Stimulated activated CD8-positive, alpha-beta memory T cell treated with anti-CD3 and anti-CD28 coated beads, Interleukin-15, amount 100 ng/mL, for 48 hours (primary cell): ENCODE measurements around the gene CCDC6.
"Not testable (repeated sequence)": the region's sequence is repeated elsewhere in the genome, so short reads cannot be mapped to it uniquely, and the experiment has no call there.

Experiments
- DNase-seq, 2 donors: peaks; one replicate each; pipeline ENCODE4 v3.0.0-alpha.2; 2020; ENCODE audit warnings: low read depth in 2 of 2

CCDC6 gene

GRCh38 chr10:59880971-59881510, 25.3 kb downstream of the CCDC6 start:
- DNase-seq = peak; percentile 72 to 79

- no peak for DNase-seq
Observed at GRCh38 chr10:59880019-59880717, 26.2 kb downstream of the CCDC6 start.

GRCh38 chr10:59879363-59879913, 26.9 kb downstream of the CCDC6 start:
- no peak for DNase-seq

- no peak for DNase-seq
Observed at GRCh38 chr10:59878915-59879314, 27.4 kb downstream of the CCDC6 start.

- DNase-seq = no peak
Observed at GRCh38 chr10:59878289-59878688, 28.1 kb downstream of the CCDC6 start.

- DNase-seq = no peak
Observed at GRCh38 chr10:59877191-59877671, 29.1 kb downstream of the CCDC6 start.

GRCh38 chr10:59876695-59877094, 29.7 kb downstream of the CCDC6 start:
- no peak for DNase-seq

GRCh38 chr10:59876208-59876607, 30.1 kb downstream of the CCDC6 start:
- DNase-seq = not testable (repeated sequence)

GRCh38 chr10:59873896-59874295, 32.5 kb downstream of the CCDC6 start:
- DNase-seq = no peak

- DNase-seq = no peak
Observed at GRCh38 chr10:59872892-59873463, 33.4 kb downstream of the CCDC6 start.

- DNase-seq = no peak
Observed at GRCh38 chr10:59870152-59870551, 36.2 kb downstream of the CCDC6 start.

GRCh38 chr10:59869594-59869940, 36.8 kb downstream of the CCDC6 start:
- DNase-seq = no peak

- DNase-seq = no peak
Observed at GRCh38 chr10:59868696-59869593, 37.4 kb downstream of the CCDC6 start.

GRCh38 chr10:59867590-59867989, 38.8 kb downstream of the CCDC6 start:
- DNase-seq = no peak

GRCh38 chr10:59865101-59865500, 41.3 kb downstream of the CCDC6 start:
- no peak for DNase-seq

- DNase-seq = no peak
Observed at GRCh38 chr10:59864141-59864962, 42.0 kb downstream of the CCDC6 start.

- no peak for DNase-seq
Observed at GRCh38 chr10:59859570-59859969, 46.8 kb downstream of the CCDC6 start.

- DNase-seq = no peak
Observed at GRCh38 chr10:59857921-59858320, 48.4 kb downstream of the CCDC6 start.

- no peak for DNase-seq
Observed at GRCh38 chr10:59857049-59857448, 49.3 kb downstream of the CCDC6 start.

GRCh38 chr10:59856104-59856503, 50.3 kb downstream of the CCDC6 start:
- no peak for DNase-seq

GRCh38 chr10:59854571-59854970, 51.8 kb downstream of the CCDC6 start:
- DNase-seq = no peak
